GM12878 (cell line): ENCODE measurements around the gene KRT82. TPM values are rescaled to one million over a fixed set of nuclear protein-coding genes. Genes with fewer than 3 reads are reported as not detected.

Experiments used
- ATAC-seq: fragments of 200-7000 bp; cut with Tn5 transposase; 3 replicates; pipeline ENCODE4 v1.9.1; 2020; ENCODE audit warnings: mild to moderate bottlenecking, moderate library complexity
- BruUV-seq: library from RNA; stranded (reverse); fragments of 400-500 nt; replicated peaks from 2 replicates; lab custom pipeline; 2021; lab: Mats Ljungman, UMichigan
- CTCF ChIA-PET: fragments of 300-600 bp; sonication (Branson Sonifier 250); formaldehyde crosslinking; extraction: SDS; loops from one replicate; lab custom pipeline; 2021; ENCODE audit warnings: inconsistent platforms; lab: Yijun Ruan, JAX
- POLR2A ChIA-PET: fragments of 350-600 bp; formaldehyde crosslinking; extraction: SDS; loops from one replicate; lab custom pipeline; 2021; ENCODE audit warnings: inconsistent platforms; lab: Charles Lee
- RAD21 ChIA-PET: fragments of 300-600 bp; sonication (Branson Sonifier 250); formaldehyde crosslinking; loops from one replicate; lab custom pipeline; 2023; ENCODE audit warnings: antibody characterized with exemption; ENCODE audit not compliant: unreplicated experiment; lab: Charles Lee
- SMC1A ChIA-PET: fragments of 300-600 bp; sonication (Branson Sonifier 250); formaldehyde crosslinking; loops from one replicate; lab custom pipeline; 2023; ENCODE audit not compliant: unreplicated experiment, uncharacterized antibody; lab: Charles Lee
- DNase-seq: peaks from one replicate; pipeline ENCODE4 v3.0.0-alpha.2; 2011; ENCODE audit warnings: low read depth, low spot score
- FAIRE-seq: peaks from 3 replicates; lab custom pipeline; 2011; peaks lifted over from hg19 to GRCh38; lab: Jason Lieb, UNC
- H2AFZ ChIP-seq: 2 replicates; pipeline ENCODE4 v1.6.0; 2011; ENCODE audit warnings: low read depth, low read length, control low read depth; ENCODE audit not compliant: control insufficient read depth
- H3K27ac ChIP-seq: 2 replicates; pipeline ENCODE4 v1.5.1; 2011; ENCODE audit warnings: control low read depth; ENCODE audit not compliant: control insufficient read depth, insufficient read depth
- H3K27me3 ChIP-seq, 2 experiments: replicated peaks in 1 of 2; 2 replicates each; pipeline versions ENCODE4 v1.6.0 to v1.6.1; 2011; ENCODE audit warnings: low read length in 1 of 2; ENCODE audit not compliant: control insufficient read depth in 2 of 2, insufficient read depth in 2 of 2
- H3K36me3 ChIP-seq, 2 experiments: 2 replicates each; pipeline ENCODE4 v1.5.1; 2011; ENCODE audit warnings: low read length in 1 of 2; ENCODE audit not compliant: control insufficient read depth in 2 of 2, insufficient read depth in 2 of 2
- H3K4me1 ChIP-seq: 2 replicates; pipeline ENCODE4 v1.6.1; 2011; ENCODE audit warnings: mild to moderate bottlenecking, low read length, moderate library complexity, mixed read lengths; ENCODE audit not compliant: control insufficient read depth, insufficient read depth
- H3K4me2 ChIP-seq: 2 replicates; pipeline ENCODE4 v1.6.0; 2011; ENCODE audit warnings: control low read depth; ENCODE audit not compliant: control insufficient read depth, insufficient read depth
- H3K4me3 ChIP-seq: fragments of 200-600 bp; sonication (generic); 2 replicates; pipeline ENCODE4 v1.5.1; 2016
- H3K79me2 ChIP-seq: 2 replicates; pipeline ENCODE4 v1.6.0; 2011; ENCODE audit warnings: low read length; ENCODE audit not compliant: control insufficient read depth, insufficient read depth
- H3K9ac ChIP-seq: 2 replicates; pipeline ENCODE4 v1.8.0; 2011; ENCODE audit warnings: low read length, control low read depth, mixed read lengths; ENCODE audit not compliant: control insufficient read depth, insufficient read depth
- H3K9me3 ChIP-seq: replicated peaks from 3 replicates; pipeline ENCODE4 v1.5.1; 2011; ENCODE audit warnings: mild to moderate bottlenecking, low read length; ENCODE audit not compliant: control insufficient read depth, insufficient read depth
- H4K20me1 ChIP-seq: 2 replicates; pipeline ENCODE4 v1.6.0; 2011; ENCODE audit not compliant: control insufficient read depth, insufficient read depth
- CBX5 ChIP-seq: sonication (generic); IDR thresholded peaks from 2 replicates; pipeline ENCODE4 v1.6.1; 2016; ENCODE audit warnings: low read depth, moderate library complexity, mild to moderate bottlenecking, inconsistent platforms
- ETV6 ChIP-seq, 2 experiments: fragments of 450-650 bp in 1 of 2; IDR thresholded peaks in 1 of 2; conservative IDR thresholded peaks in 1 of 2; 2 replicates each; pipeline ENCODE4 v1.6.1; 2014; ENCODE audit warnings: antibody characterized with exemption in 1 of 2, borderline replicate concordance in 1 of 2, low read depth in 1 of 2, mild to moderate bottlenecking in 1 of 2, moderate library complexity in 1 of 2
- IKZF1 ChIP-seq: fragments of 450-650 bp; conservative IDR thresholded peaks from 2 replicates; pipeline ENCODE4 v1.6.1; 2017; ENCODE audit warnings: antibody characterized with exemption, mild to moderate bottlenecking
- KAT2A ChIP-seq: conservative IDR thresholded peaks from 2 replicates; pipeline ENCODE4 v1.6.1; 2011; ENCODE audit warnings: low read depth, low read length; ENCODE audit not compliant: control insufficient read depth
- NFXL1 ChIP-seq: fragments of 450-650 bp; IDR thresholded peaks from 2 replicates; pipeline ENCODE4 v1.6.1; 2017; ENCODE audit warnings: antibody characterized with exemption, mild to moderate bottlenecking, borderline replicate concordance
- NFYB ChIP-seq: IDR thresholded peaks from 2 replicates; pipeline ENCODE4 v1.6.1; 2011; ENCODE audit warnings: low read depth, mild to moderate bottlenecking, low read length, improper control_type of control experiment, moderate library complexity; ENCODE audit not compliant: insufficient read depth
- PAX8 ChIP-seq: fragments of 450-650 bp; IDR thresholded peaks from 2 replicates; pipeline ENCODE4 v1.6.1; 2017; ENCODE audit warnings: mild to moderate bottlenecking, moderate library complexity
- ZNF274 ChIP-seq: IDR thresholded peaks from one replicate; pipeline ENCODE4 v1.8.0; 2011; ENCODE audit not compliant: insufficient read length, insufficient read depth
- WGBS: methylation state at CpG from one replicate; pipeline ENCODE4 v1.1.6; 2016; ENCODE audit warnings: low lambda C conversion rate; ENCODE audit not compliant: insufficient replicate concordance, insufficient coverage; ENCODE audit errors: missing lambda C conversion rate; 5-methylcytosine and 5-hydroxymethylcytosine counted together
- in situ Hi-C: fragments of 300-500 bp; cut with MboI; formaldehyde crosslinking; loops from 9 replicates; pipeline ENCODE4 v1.14.3; 2018; ENCODE audit warnings: mixed read lengths
- intact Hi-C: fragments of 100-400 bp; cut with micrococcal nuclease; formaldehyde crosslinking; loops from one replicate; pipeline ENCODE4 v1.14.2; 2022; ENCODE audit not compliant: unreplicated experiment
- polyA plus RNA-seq, 11 experiments: library from polyadenylated mRNA; depleted of rRNA in 4 of 11; unstranded in 6 of 11; stranded (reverse) in 5 of 11; fragments of >200 nt; fragmentation: Nextera tagmentation in 4 of 11; fragmentation: Illumina TruSeq in 1 of 11; extraction: Ambion mirVana in 4 of 11; extraction: Trizol in 1 of 11; gene quantifications; 1 replicate in 1 of 11; 2 replicates in 10 of 11; pipeline versions ENCODE4 v1.2.1 to v1.2.3, GENCODE V29; 2011 to 2016; ENCODE audit warnings: inconsistent platforms in 2 of 11, missing spikeins in 2 of 11, low read depth in 1 of 11
- total RNA-seq, 4 experiments: library from RNA; depleted of rRNA in 3 of 4; stranded (reverse); fragments of >200 nt in 3 of 4; fragmentation: Illumina TruSeq in 1 of 4; extraction: Trizol in 1 of 4; gene quantifications; 2 replicates each; pipeline versions ENCODE4 v1.2.1 to v1.2.3, GENCODE V29; 2013 to 2021
- TF ChIP-seq, protein P1 (sequence below): IDR thresholded peaks from 2 replicates; pipeline ENCODE4 v1.6.1; 2011; ENCODE audit warnings: low read depth, mild to moderate bottlenecking, low read length, moderate library complexity, borderline replicate concordance; ENCODE audit errors: extremely low read depth
- TF ChIP-seq, protein P2 (sequence below): fragments of 450-650 bp; IDR thresholded peaks from 2 replicates; pipeline ENCODE4 v1.6.1; 2017; ENCODE audit warnings: borderline replicate concordance
- TF ChIP-seq, protein P3 (sequence below): IDR thresholded peaks from 2 replicates; pipeline ENCODE4 v1.6.1; 2012; ENCODE audit warnings: low read depth, low read length, improper control_type of control experiment
- TF ChIP-seq, protein P4 (sequence below): fragments of 450-650 bp; IDR thresholded peaks from 2 replicates; pipeline ENCODE4 v1.6.1; 2017; ENCODE audit warnings: mild to moderate bottlenecking, low read depth, inconsistent platforms; ENCODE audit not compliant: poor library complexity, severe bottlenecking
- TF ChIP-seq, protein P5 (sequence below): fragments of 150-350 bp; IDR thresholded peaks from 2 replicates; pipeline ENCODE4 v1.6.1; 2016; ENCODE audit warnings: low read depth, low read length
- TF ChIP-seq, protein P6 (sequence below): fragments of 450-650 bp; IDR thresholded peaks from 2 replicates; pipeline ENCODE4 v1.6.1; 2016; ENCODE audit warnings: mild to moderate bottlenecking

KRT82 gene
- total and polyA plus RNA-seq, 10 of the 15 experiments (the other 5 are each of a cell fraction or from before 2014, with no cell fraction given), result not detected

DNA sequence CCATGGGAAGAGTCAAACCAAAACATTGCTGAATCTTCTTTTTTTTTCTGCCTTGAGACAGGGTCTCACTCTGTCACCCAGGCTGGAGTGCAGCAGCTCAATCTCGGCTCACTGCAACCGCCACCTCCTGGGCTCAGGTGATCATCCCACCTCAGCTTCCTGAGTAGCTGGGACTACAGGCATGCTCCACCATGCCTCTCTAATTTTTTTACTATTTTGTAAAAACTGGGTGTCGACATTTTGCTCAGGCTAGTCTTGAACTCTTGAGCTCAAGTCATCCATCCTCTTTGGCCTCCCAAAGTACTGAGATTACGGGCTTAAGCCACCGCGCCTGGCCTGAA lies 29.5 kb upstream of the KRT82 start:
- intact Hi-C loops (no loop called here), in situ Hi-C loops (no loop called here)
- H3K27me3 ChIP-seq, result peaks cover 0 to 1% of the 10 kb centered on the region in 2 experiments; a peak in 3 of 4 replicates
- no peak overlapping the region for H2AFZ ChIP-seq
- ATAC-seq (no peak), FAIRE-seq (no peak), DNase-seq (no peak)
- H3K36me3 ChIP-seq, result no peaks in the 10 kb centered on the region
- TF ChIP-seq ZNF274, result no peak
- TF ChIP-seq, protein P1, sequence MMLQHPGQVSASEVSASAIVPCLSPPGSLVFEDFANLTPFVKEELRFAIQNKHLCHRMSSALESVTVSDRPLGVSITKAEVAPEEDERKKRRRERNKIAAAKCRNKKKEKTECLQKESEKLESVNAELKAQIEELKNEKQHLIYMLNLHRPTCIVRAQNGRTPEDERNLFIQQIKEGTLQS, result no peak
- TF ChIP-seq, protein P2, sequence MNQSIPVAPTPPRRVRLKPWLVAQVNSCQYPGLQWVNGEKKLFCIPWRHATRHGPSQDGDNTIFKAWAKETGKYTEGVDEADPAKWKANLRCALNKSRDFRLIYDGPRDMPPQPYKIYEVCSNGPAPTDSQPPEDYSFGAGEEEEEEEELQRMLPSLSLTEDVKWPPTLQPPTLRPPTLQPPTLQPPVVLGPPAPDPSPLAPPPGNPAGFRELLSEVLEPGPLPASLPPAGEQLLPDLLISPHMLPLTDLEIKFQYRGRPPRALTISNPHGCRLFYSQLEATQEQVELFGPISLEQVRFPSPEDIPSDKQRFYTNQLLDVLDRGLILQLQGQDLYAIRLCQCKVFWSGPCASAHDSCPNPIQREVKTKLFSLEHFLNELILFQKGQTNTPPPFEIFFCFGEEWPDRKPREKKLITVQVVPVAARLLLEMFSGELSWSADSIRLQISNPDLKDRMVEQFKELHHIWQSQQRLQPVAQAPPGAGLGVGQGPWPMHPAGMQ, result no peak
- TF ChIP-seq IKZF1, result no peak
- no peak for TF ChIP-seq NFXL1
- TF ChIP-seq, protein P3, sequence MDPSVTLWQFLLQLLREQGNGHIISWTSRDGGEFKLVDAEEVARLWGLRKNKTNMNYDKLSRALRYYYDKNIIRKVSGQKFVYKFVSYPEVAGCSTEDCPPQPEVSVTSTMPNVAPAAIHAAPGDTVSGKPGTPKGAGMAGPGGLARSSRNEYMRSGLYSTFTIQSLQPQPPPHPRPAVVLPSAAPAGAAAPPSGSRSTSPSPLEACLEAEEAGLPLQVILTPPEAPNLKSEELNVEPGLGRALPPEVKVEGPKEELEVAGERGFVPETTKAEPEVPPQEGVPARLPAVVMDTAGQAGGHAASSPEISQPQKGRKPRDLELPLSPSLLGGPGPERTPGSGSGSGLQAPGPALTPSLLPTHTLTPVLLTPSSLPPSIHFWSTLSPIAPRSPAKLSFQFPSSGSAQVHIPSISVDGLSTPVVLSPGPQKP, result no peak
- TF ChIP-seq, protein P4, sequence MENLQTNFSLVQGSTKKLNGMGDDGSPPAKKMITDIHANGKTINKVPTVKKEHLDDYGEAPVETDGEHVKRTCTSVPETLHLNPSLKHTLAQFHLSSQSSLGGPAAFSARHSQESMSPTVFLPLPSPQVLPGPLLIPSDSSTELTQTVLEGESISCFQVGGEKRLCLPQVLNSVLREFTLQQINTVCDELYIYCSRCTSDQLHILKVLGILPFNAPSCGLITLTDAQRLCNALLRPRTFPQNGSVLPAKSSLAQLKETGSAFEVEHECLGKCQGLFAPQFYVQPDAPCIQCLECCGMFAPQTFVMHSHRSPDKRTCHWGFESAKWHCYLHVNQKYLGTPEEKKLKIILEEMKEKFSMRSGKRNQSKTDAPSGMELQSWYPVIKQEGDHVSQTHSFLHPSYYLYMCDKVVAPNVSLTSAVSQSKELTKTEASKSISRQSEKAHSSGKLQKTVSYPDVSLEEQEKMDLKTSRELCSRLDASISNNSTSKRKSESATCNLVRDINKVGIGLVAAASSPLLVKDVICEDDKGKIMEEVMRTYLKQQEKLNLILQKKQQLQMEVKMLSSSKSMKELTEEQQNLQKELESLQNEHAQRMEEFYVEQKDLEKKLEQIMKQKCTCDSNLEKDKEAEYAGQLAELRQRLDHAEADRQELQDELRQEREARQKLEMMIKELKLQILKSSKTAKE, result no peak
- TF ChIP-seq, protein P5, sequence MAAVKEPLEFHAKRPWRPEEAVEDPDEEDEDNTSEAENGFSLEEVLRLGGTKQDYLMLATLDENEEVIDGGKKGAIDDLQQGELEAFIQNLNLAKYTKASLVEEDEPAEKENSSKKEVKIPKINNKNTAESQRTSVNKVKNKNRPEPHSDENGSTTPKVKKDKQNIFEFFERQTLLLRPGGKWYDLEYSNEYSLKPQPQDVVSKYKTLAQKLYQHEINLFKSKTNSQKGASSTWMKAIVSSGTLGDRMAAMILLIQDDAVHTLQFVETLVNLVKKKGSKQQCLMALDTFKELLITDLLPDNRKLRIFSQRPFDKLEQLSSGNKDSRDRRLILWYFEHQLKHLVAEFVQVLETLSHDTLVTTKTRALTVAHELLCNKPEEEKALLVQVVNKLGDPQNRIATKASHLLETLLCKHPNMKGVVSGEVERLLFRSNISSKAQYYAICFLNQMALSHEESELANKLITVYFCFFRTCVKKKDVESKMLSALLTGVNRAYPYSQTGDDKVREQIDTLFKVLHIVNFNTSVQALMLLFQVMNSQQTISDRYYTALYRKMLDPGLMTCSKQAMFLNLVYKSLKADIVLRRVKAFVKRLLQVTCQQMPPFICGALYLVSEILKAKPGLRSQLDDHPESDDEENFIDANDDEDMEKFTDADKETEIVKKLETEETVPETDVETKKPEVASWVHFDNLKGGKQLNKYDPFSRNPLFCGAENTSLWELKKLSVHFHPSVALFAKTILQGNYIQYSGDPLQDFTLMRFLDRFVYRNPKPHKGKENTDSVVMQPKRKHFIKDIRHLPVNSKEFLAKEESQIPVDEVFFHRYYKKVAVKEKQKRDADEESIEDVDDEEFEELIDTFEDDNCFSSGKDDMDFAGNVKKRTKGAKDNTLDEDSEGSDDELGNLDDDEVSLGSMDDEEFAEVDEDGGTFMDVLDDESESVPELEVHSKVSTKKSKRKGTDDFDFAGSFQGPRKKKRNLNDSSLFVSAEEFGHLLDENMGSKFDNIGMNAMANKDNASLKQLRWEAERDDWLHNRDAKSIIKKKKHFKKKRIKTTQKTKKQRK, result no peak
- no peak for TF ChIP-seq KAT2A
- TF ChIP-seq ETV6 (conservative IDR thresholded peaks at IDR 0.05 in 1 of 2, IDR thresholded peaks at IDR 0.05 in 1 of 2; ENCODE audit: borderline replicate concordance in 1 of 2, low read depth in 1 of 2), result no peak
- TF ChIP-seq, protein P6, sequence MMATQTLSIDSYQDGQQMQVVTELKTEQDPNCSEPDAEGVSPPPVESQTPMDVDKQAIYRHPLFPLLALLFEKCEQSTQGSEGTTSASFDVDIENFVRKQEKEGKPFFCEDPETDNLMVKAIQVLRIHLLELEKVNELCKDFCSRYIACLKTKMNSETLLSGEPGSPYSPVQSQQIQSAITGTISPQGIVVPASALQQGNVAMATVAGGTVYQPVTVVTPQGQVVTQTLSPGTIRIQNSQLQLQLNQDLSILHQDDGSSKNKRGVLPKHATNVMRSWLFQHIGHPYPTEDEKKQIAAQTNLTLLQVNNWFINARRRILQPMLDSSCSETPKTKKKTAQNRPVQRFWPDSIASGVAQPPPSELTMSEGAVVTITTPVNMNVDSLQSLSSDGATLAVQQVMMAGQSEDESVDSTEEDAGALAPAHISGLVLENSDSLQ, result no peak
- no peak for TF ChIP-seq NFYB
- TF ChIP-seq CBX5, result no peak
- no peak for TF ChIP-seq PAX8
- BruUV-seq, result no TSS peak
- no peak overlapping the region for H3K4me3 ChIP-seq
- POLR2A ChIA-PET, result no interaction called here
- H3K4me1 ChIP-seq, result no peaks in the 10 kb centered on the region
- no peak overlapping the region for H3K4me2 ChIP-seq
- no peaks in the 10 kb centered on the region for H3K9me3 ChIP-seq
- SMC1A ChIA-PET, result no interaction called here
- no peak overlapping the region for H3K27ac ChIP-seq
- RAD21 ChIA-PET, result no interaction called here
- CTCF ChIA-PET, result interaction anchor here (0.7 kb wide), 1 partner anchor 32 kb away, joined by 3 read pairs; no protein-coding TSS in a partner anchor
- WGBS, result 60% methylated on average over 6 of the region's 6 CpGs
- H3K79me2 ChIP-seq, result no peaks in the 10 kb centered on the region
- no peak overlapping the region for H3K9ac ChIP-seq
- H4K20me1 ChIP-seq, result no peaks in the 10 kb centered on the region
